Skeletal muscle cell (primary cell): ENCODE measurements around the gene SEZ6.

Experiments
- DNase-seq: peaks from one replicate; pipeline ENCODE4 v3.0.0-alpha.2; 2010; ENCODE audit warnings: low read depth
- H3K4me3 ChIP-seq: 2 replicates; pipeline ENCODE4 v1.5.1; 2011; ENCODE audit warnings: low read depth, mild to moderate bottlenecking, control low read depth, low read length, moderate library complexity

Gene SEZ6, protein sequence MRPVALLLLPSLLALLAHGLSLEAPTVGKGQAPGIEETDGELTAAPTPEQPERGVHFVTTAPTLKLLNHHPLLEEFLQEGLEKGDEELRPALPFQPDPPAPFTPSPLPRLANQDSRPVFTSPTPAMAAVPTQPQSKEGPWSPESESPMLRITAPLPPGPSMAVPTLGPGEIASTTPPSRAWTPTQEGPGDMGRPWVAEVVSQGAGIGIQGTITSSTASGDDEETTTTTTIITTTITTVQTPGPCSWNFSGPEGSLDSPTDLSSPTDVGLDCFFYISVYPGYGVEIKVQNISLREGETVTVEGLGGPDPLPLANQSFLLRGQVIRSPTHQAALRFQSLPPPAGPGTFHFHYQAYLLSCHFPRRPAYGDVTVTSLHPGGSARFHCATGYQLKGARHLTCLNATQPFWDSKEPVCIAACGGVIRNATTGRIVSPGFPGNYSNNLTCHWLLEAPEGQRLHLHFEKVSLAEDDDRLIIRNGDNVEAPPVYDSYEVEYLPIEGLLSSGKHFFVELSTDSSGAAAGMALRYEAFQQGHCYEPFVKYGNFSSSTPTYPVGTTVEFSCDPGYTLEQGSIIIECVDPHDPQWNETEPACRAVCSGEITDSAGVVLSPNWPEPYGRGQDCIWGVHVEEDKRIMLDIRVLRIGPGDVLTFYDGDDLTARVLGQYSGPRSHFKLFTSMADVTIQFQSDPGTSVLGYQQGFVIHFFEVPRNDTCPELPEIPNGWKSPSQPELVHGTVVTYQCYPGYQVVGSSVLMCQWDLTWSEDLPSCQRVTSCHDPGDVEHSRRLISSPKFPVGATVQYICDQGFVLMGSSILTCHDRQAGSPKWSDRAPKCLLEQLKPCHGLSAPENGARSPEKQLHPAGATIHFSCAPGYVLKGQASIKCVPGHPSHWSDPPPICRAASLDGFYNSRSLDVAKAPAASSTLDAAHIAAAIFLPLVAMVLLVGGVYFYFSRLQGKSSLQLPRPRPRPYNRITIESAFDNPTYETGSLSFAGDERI

GRCh38 chr17:29005936-29006511 lies at the start of gene SEZ6:
SEZ6 (minus strand) TSS chr17:29006033; CDS start chr17:29005869, 164 bp downstream.
- no peak within 1 kb of the TSS for H3K4me3 ChIP-seq
- DNase-seq, result peak; percentile 10

DNA sequence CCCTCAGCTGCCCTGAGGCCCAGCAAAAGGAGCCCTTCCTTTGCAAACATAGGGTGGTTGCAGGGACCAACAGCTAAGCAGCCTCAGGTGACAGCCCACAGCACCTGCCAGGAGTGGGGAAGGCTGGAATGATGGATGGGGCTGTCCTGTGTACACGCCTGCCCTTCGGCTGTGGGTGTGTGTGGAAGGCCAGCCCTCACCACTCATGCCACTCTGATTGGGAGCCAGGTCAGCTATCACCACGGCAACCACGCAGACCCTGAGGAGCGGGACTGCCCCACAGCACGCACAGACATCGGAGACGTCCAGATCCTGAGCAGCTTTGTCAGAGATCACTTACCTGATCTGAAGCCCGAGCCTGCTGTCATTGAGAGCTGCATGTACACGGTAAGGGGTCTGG lies 49.0 kb upstream of the SEZ6 start:
- no peak overlapping the region for H3K4me3 ChIP-seq

GRCh38 chr17:29051731-29052130 lies 45.9 kb upstream of the SEZ6 start:
- no peak for DNase-seq
- no peak overlapping the region for H3K4me3 ChIP-seq

More for the DNA sequence above, 49.0 kb upstream of the SEZ6 start:
- no peak for DNase-seq

- no peak for DNase-seq
- H3K4me3 ChIP-seq, result no peak overlapping the region
These were observed 45.4 kb upstream of the SEZ6 start for GRCh38 chr17:29051194-29051593.

GRCh38 chr17:29050176-29050575 lies 44.3 kb upstream of the SEZ6 start:
- no peak overlapping the region for H3K4me3 ChIP-seq
- DNase-seq, result no peak

DNA sequence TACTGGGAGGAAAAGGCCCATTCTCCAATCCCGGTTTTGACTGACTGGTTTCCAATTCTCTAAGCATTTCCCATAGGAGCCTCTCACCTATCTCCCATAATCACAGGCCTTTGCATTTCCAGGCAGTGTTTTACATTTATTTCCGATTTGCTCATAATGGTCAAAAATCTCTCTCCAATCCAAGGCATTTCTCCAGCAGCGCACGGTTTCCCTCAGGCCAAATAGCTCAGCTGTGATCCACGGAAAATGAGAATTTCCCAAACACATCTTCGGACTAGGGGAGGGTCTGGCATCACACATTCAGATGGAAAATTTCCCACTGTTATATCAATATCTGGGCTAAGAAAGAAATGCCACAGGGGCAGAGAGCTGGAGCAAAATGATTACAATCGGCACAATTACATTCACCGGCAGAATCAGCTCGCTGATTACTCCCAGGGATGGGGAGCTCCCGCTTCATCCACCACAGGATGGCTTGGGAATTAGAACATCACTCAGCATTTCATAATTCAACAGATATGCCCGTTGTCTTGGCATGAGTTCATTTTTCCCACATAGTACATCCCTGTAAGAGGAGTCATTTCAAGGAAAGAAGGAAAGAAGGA lies 43.8 kb upstream of the SEZ6 start:
- H3K4me3 ChIP-seq, result no peak overlapping the region
- no peak for DNase-seq

GRCh38 chr17:29048440-29049368 lies 42.9 kb upstream of the SEZ6 start:
- peak; percentile 63 for DNase-seq
- no peak overlapping the region for H3K4me3 ChIP-seq

GRCh38 chr17:29046473-29046839 lies 40.6 kb upstream of the SEZ6 start:
- no peak overlapping the region for H3K4me3 ChIP-seq
- DNase-seq, result no peak

GRCh38 chr17:29045734-29046472 lies 40.1 kb upstream of the SEZ6 start:
- no peak for DNase-seq

DNA sequence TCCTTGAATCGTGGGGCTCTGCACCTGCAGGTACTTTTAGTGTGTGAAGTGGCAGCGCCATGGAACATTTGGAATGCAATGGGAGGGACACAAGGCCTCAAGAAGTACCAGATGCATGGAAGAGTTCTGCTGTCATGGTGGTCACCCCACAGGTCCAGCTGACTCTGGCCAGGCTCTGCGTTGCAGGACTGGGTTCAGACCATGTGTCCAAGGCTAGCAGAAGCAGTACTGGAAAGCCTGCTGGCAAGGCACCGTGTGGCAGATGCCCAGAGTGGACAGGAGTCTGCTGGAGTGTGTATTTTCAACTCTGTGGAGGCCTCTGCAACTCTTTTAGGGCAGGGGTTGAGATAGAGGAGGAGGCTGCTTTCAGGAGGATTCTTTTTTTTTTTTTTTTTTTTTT lies 39.2 kb upstream of the SEZ6 start:
- no peak for DNase-seq
- H3K4me3 ChIP-seq, result no peak overlapping the region

More at GRCh38 chr17:29045734-29046472, 40.1 kb upstream of the SEZ6 start:
- no peak overlapping the region for H3K4me3 ChIP-seq

- no peak for DNase-seq
- H3K4me3 ChIP-seq, result no peak overlapping the region
These were observed 37.8 kb upstream of the SEZ6 start for GRCh38 chr17:29043539-29044145.

DNA sequence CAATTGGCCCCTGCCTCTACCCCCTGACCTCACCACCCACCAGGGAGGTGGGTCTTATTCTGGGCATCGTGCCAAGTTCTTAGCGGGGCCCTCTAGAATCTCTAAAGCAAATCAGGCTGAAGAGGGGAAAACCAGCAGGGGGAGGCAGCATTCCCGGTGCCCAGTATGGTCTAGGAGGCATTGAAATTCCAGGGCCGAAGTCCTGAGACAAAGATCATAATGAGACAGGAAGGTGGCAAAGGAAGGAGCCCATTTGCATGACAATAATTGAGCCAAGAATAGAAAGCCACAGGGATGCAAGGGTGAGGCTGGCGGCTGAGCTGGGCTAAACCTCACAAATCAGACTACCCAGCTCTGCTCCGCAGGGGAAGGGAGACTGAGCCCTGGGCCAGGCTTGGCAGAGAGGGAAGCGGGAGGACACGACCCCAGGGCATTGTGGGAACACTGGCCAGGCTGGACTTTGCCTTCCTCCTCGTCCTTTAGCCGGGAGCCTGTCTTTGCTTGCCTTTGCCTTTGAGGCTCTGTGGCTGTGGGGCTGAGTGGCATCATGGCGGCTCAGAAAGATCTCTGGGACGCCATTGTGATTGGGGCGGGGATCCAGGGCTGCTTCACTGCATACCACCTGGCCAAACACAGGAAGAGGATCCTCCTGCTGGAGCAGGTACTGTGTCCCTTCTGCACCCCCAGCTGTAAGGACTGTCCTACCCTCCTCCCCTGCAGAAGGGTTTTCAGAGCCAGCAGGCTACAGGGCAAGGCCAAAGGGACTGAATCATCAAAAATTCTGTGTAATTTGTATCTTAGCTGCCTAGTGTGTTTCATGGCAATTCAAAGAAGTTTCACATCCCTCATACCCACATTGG lies 37.1 kb upstream of the SEZ6 start, which contains the start of gene PIPOX:
PIPOX (plus strand) TSS at position 463 of the 860 bp plus-strand sequence; CDS start at position 548, 85 bp downstream.
- H3K4me3 ChIP-seq, result no peak within 1 kb of the TSS
- no peak for DNase-seq

DNA sequence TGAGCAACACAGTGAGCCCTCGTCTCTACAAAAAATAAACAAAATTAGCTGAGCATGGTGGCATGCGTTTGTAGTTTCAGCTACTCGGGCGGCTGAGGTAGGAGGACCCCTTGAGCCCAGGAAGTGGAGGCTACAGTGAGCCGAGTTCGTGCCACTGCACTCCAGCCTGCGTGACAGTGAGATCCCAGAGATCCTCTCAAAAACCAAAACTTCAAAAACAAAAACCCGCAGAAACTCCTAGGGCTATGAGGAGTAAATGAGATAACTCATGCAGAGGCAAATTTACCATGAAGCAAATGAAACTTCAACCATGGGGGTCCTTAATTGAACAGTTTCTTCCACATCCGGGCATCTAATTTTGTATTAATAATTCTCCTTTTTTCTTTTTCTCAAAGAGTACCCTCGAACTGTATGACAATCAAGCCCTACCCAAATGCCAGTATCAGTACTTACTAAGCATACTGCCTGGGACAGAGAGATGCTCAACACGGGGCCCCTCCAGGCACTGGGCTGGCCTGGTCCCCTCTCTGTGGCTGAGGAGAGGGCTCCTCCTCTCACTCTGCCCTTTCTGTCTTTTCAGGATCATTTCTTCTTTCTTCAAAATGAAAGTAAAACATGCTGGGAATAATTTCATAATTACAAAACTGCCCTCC lies 36.3 kb upstream of the SEZ6 start:
- DNase-seq, result no peak
- H3K4me3 ChIP-seq, result no peak overlapping the region

GRCh38 chr17:29041571-29041970 lies 35.7 kb upstream of the SEZ6 start:
- DNase-seq, result no peak
- no peak overlapping the region for H3K4me3 ChIP-seq

GRCh38 chr17:29041091-29041490 lies 35.3 kb upstream of the SEZ6 start:
- no peak for DNase-seq

More at GRCh38 chr17:29041091-29041490, 35.3 kb upstream of the SEZ6 start:
- no peak overlapping the region for H3K4me3 ChIP-seq
